ENCODE data around the gene B3GNT4.
"Not testable (repeated sequence)": the region's sequence is repeated elsewhere in the genome, so short reads cannot be mapped to it uniquely, and the experiment has no call there.

The B3GNT4 gene

GRCh38 chr12:122215771-122216170 is 12.3 kb downstream of the B3GNT4 start:
- no peak for DNase-seq (ENCODE audit: low read depth, low spot score)

DNA sequence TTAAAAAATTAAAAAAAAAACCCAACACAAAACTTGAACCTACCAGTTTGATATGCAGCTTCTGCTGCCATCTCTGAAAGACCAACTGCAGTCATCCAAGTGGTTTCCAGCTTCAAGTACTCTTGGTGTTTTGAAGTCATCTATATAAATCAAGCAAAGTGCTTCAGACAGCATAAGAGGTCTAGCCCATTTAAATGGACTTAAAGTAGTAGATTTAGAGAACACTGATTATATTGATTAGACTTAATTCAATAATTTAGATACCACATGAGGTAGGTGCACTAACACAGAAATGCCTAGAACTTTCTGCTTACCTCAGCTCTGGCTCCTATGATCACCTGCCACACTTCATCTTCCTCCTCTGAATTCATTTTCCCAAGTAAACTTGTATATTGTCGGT is 12.9 kb downstream of the B3GNT4 start:
- DNase-seq (ENCODE audit: low read depth, low spot score) = no peak

DNA sequence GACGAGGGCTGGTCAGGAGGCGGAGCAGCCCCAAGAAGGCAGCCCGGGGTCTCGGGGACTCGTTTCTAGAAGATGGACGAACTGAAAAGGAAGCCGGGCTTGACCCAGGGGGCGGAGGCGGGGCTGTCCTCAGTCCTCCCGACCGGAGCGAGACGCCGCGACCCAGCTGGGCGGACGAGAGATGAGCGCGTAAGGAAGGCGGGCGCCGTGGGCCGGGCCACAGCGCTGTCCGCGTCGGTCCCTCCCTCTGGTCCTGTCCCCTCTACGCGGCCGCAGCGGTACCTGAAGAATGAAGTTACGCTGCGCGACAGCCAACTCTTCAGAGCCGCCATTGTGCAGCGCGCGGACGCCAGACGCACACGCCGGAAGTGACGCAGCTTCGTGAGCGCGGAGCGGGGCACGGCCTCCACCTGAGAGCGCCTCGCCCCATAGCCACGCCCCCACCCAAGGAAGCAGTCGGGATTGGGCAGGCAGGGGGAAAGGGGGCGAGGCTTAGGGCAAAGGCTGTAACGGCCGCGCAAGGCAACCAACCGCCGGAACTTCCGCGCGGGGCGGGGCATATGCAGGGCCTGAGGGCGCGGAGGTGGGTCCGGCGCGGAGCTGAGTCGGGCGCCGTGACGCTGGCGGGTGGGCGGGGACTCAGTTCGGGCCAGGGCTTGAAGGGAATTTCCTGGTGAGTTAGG is 22.3 kb downstream of the B3GNT4 start, which contains the start of gene DIABLO:
Gene DIABLO, minus strand, starts transcription at position 370 of the 683 bp plus-strand sequence. Its CDS starts 38 bp downstream, at position 332.
- peak; percentile 91 for DNase-seq (ENCODE audit: low read depth, low spot score)

GRCh38 chr12:122226366-122227125 is 23.0 kb downstream of the B3GNT4 start:
- DNase-seq (ENCODE audit: low read depth, low spot score) = peak; percentile 72

DNA sequence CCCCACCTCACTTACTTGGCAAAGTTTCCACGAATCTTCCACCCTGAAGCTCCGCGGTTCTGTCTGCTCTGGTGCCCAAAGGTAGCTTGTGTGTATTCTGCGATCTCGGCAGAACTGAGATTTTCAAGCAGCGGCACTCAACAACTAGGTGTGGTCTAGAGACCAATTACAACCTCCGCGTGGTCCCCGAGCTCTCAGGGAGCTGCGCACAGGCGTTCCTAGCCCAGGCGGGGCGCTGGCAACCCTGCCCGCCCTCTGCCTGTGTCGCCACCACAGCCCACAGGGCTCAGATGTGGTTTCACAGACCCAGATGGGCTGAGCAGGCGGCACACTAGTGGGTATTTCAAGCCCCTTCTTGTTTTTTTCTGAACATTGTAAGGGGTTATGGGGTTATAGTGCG is 23.8 kb downstream of the B3GNT4 start:
- no peak for DNase-seq (ENCODE audit: low read depth, low spot score)

DNA sequence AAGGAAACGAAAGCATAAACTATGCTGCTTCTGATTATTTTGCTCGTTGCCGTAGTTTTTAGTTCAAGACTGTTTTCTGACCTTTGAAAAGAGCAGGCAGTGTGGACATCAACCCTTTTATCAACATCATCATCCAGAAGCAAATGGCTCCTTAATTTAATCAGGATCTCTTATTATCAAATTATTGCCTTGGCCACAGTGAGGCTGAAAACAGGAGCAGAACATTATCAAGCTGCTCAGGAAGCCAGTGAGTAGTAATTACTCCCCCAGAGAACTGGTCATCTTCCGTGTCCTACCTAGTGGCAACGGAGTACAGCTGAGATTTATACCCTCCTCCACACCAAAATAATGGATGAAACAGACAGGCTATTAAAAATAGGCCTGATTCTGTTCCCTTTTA is 24.6 kb downstream of the B3GNT4 start:
- no peak for DNase-seq (ENCODE audit: low read depth, low spot score)

DNA sequence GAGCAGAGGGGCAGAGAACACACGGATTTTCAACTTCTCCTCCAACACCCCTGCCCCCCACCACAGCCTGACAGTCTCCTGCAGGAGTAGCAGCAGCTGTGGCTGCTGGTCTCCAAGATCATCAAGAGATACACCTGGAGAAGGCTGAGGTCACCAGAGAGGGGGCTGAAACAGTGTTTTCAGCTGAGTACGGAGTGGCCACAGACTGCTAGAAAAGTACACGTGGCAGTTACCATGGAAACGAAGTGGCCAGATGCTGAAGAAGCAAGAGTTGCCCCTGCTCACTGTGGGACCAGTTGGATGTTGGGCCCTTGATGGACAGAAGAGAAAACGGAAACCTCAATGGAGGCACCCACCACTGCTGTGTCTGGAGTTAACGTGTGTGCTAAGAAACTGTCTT is 27.3 kb downstream of the B3GNT4 start:
- no peak for DNase-seq (ENCODE audit: low read depth, low spot score)

- no peak for DNase-seq (ENCODE audit: low read depth, low spot score)
These were observed 29.2 kb downstream of the B3GNT4 start for GRCh38 chr12:122232691-122233090.

- DNase-seq (ENCODE audit: low read depth, low spot score) = no peak
These were observed 32.2 kb downstream of the B3GNT4 start for GRCh38 chr12:122235741-122236140.

DNA sequence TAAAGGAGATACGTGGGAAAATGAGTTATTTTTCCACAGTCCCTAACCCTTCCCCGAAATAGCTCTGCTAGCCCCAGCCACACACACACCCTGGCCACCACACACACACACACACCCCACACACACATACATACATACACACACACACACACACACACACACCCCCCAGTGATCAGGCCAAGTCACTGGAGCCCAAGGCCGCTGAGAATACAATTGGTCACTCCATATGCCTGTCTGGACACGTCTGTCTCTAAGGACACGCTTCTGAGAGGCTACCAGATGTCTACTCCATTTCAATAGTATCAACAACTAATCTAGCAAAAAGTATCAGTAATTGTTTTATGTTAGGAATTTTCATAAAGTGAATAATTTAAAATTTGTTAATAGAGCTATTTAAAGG is 35.4 kb downstream of the B3GNT4 start:
- DNase-seq (ENCODE audit: low read depth, low spot score) = no peak

- DNase-seq (ENCODE audit: low read depth, low spot score) = no peak
These were observed 40.5 kb downstream of the B3GNT4 start for GRCh38 chr12:122243965-122244364.

DNA sequence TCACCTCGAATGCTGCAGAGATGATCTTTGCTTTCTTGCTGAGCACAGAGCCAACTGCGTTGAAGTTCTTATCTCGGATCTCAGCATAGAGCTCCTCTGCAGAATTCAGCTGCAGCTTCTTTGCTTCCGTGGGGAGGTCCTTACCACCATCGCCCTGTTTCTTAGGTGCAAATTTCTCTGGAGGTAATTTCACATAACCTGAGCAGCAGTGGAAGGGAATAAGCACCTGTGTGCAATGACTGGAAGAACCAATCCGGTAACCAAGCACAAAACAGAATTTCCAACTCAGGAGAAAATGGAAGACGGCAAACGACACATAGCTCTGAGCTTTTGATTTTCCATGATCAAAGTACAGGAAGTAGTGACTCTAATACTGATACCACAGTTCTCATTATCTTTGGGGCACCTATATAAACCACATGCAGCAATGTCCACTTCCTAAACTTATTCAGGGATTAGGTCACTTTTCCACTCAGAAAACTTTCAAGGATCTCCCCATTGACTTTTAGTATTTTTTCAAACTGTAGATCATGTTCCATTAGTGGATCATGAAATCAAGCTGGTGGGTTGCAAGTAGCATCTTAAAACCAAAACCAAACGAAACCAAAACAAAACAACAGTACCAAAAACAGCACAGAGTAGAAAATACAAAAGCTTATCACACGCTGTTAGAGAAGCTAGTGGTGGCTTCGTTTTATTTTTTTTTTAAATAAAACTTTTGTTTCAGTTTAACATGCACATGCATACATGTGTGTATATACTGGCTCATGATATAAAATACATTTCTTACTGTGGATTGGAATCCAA is 41.3 kb downstream of the B3GNT4 start:
- no peak for DNase-seq (ENCODE audit: low read depth, low spot score)

- DNase-seq (ENCODE audit: low read depth, low spot score) = no peak
These were observed 42.0 kb downstream of the B3GNT4 start for GRCh38 chr12:122245553-122245952.

DNA sequence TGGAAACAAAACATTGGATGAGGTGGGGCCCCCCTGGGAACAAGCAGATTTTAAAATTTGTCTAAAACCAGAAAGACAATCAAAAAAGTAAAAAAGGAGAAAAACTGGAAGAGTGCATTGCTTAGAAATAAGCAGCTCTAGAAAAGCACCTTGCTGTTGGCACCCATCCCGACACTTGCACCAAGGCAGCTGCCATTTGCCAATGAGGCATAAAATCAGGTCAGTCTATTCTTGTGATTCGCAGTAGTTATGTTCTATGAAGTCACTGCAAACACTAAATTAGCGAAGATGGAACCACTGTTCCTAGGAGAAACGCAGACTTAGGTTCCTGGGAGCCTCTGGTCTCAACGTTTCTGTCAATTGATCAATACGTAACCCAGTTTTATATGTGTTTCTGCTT is 46.5 kb downstream of the B3GNT4 start:
- no peak for DNase-seq (ENCODE audit: low read depth, low spot score)

DNA sequence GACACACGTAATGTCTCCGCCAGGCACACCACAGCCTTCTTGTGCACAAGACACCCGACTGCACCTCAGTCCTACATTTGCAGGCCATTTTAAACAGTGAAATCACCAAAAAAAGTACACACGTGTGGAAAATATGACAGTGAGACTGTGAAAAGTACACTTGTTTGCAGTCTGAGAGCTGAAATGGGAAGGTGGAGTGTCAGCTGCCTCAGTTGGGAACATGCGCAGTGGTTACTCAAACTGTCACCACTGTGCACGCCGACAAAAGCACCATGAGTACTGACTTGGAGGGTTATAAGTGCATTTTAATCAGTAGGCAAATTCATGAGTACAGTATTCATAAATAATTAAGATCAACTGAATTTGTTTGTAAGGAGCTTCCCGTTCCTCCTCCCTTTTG is 47.0 kb downstream of the B3GNT4 start:
- DNase-seq (ENCODE audit: low read depth, low spot score) = no peak

GRCh38 chr12:122258462-122258861 is 55.0 kb downstream of the B3GNT4 start:
- not testable (repeated sequence) for DNase-seq (ENCODE audit: low read depth, low spot score)

Data from iPS DF 19.7 (cell line).